Type B pancreatic cell (in vitro differentiated cells): ENCODE measurements around the gene MUC6. TPM values are rescaled to one million over a fixed set of nuclear protein-coding genes. Genes with fewer than 3 reads are reported as not detected.
A peak's percentile ranks its signal among the peaks of the same experiment; 100 is the strongest.

Source experiments
- DNase-seq: peaks from one replicate; pipeline ENCODE4 v3.0.0; 2021; ENCODE audit warnings: mixed read lengths; ENCODE audit not compliant: unreplicated experiment; ENCODE audit errors: extremely low spot score
- H3K27ac Mint-ChIP-seq: 2 replicates; pipeline ENCODE4 v1.8.0; 2021; ENCODE audit warnings: mild to moderate bottlenecking, mixed read lengths
- H3K27me3 Mint-ChIP-seq: 2 replicates; pipeline ENCODE4 v1.8.0; 2021; ENCODE audit warnings: mixed read lengths
- H3K36me3 Mint-ChIP-seq: 2 replicates; pipeline ENCODE4 v1.8.0; 2021; ENCODE audit warnings: mixed read lengths
- H3K4me1 Mint-ChIP-seq: one replicate; pipeline ENCODE4 v1.8.0; 2021; ENCODE audit warnings: mixed read lengths; ENCODE audit not compliant: unreplicated experiment
- H3K4me3 Mint-ChIP-seq: 2 replicates; pipeline ENCODE4 v1.8.0; 2021; ENCODE audit warnings: mild to moderate bottlenecking, mixed read lengths
- H3K9me3 Mint-ChIP-seq: 2 replicates; pipeline ENCODE4 v1.8.0; 2021; ENCODE audit warnings: mixed read lengths
- CTCF ChIP-seq: fragments of 200-600 bp; sonication (generic); conservative IDR thresholded peaks from 2 replicates; pipeline ENCODE4 v1.5.0; 2021; ENCODE audit warnings: antibody characterized with exemption, mild to moderate bottlenecking
- total RNA-seq: library from RNA; stranded (reverse); gene quantifications from 2 replicates; pipeline ENCODE4 v1.2.1, GENCODE V29; 2021; ENCODE audit warnings: low replicate concordance

The MUC6 gene
- total RNA-seq, 1 donor from 2014 or later, result 0.46 TPM

GRCh38 chr11:995044-995751 is 41.3 kb downstream of the MUC6 start:
- peaks cover 12% of the 10 kb centered on the region for H3K36me3 Mint-ChIP-seq
- DNase-seq, result no peak
- no peaks in the 10 kb centered on the region for H3K27me3 Mint-ChIP-seq
- peaks cover 4% of the 10 kb centered on the region for H3K9me3 Mint-ChIP-seq
- H3K27ac Mint-ChIP-seq, result peak overlapping the region; percentile 99
- peak overlapping the region; percentile 1 for H3K4me3 Mint-ChIP-seq
- H3K4me1 Mint-ChIP-seq, result peaks cover 15% of the 10 kb centered on the region
- no peak for TF ChIP-seq CTCF

GRCh38 chr11:993632-994167 is 42.8 kb downstream of the MUC6 start:
- peaks cover 15% of the 10 kb centered on the region for H3K4me1 Mint-ChIP-seq
- peaks cover 4% of the 10 kb centered on the region for H3K9me3 Mint-ChIP-seq
- H3K4me3 Mint-ChIP-seq, result no peak overlapping the region
- TF ChIP-seq CTCF, result no peak
- no peaks in the 10 kb centered on the region for H3K27me3 Mint-ChIP-seq
- DNase-seq, result no peak
- H3K36me3 Mint-ChIP-seq, result peaks cover 12% of the 10 kb centered on the region
- H3K27ac Mint-ChIP-seq, result no peak overlapping the region

GRCh38 chr11:992577-992976 is 43.9 kb downstream of the MUC6 start:
- no peak for DNase-seq
- no peaks in the 10 kb centered on the region for H3K27me3 Mint-ChIP-seq
- no peak for TF ChIP-seq CTCF
- H3K9me3 Mint-ChIP-seq, result peaks cover 4% of the 10 kb centered on the region
- no peak overlapping the region for H3K4me3 Mint-ChIP-seq
- H3K36me3 Mint-ChIP-seq, result peaks cover 12% of the 10 kb centered on the region
- peaks cover 15% of the 10 kb centered on the region for H3K4me1 Mint-ChIP-seq
- H3K27ac Mint-ChIP-seq, result no peak overlapping the region

GRCh38 chr11:991711-992307 is 44.7 kb downstream of the MUC6 start:
- Mint-ChIP-seq H3K4me3 (no peak overlapping the region), H3K27ac (no peak overlapping the region), H3K4me1 (peaks cover 15% of the 10 kb centered on the region), H3K27me3 (no peaks in the 10 kb centered on the region), H3K9me3 (peaks cover 4% of the 10 kb centered on the region), H3K36me3 (peaks cover 12% of the 10 kb centered on the region)
- TF ChIP-seq CTCF, result no peak
- DNase-seq, result no peak

GRCh38 chr11:991034-991433 is 45.5 kb downstream of the MUC6 start:
- Mint-ChIP-seq H3K36me3 (peaks cover 8% of the 10 kb centered on the region), H3K9me3 (peaks cover 4% of the 10 kb centered on the region), H3K27ac (peak overlapping the region; percentile 64), H3K4me1 (peaks cover 10% of the 10 kb centered on the region), H3K4me3 (no peak overlapping the region), H3K27me3 (no peaks in the 10 kb centered on the region)
- TF ChIP-seq CTCF, result no peak
- no peak for DNase-seq
